NCI-H2227 (cell line): ENCODE results near the gene GRK5.

ENCODE experiments used
- DNase-seq: peaks from one replicate; lab custom pipeline; 2025; ENCODE audit not compliant: unreplicated experiment; lab: John Stamatoyannopoulos, UW

Gene GRK5

GRCh38 chr10:119197921-119198320 lies 9.4 kb upstream of the GRK5 start:
- DNase-seq, result no peak

- no peak for DNase-seq
These were observed 8.9 kb upstream of the GRK5 start for GRCh38 chr10:119198438-119198837.

GRCh38 chr10:119199231-119199992 lies 8.0 kb upstream of the GRK5 start:
- peak; percentile 63 for DNase-seq

DNA sequence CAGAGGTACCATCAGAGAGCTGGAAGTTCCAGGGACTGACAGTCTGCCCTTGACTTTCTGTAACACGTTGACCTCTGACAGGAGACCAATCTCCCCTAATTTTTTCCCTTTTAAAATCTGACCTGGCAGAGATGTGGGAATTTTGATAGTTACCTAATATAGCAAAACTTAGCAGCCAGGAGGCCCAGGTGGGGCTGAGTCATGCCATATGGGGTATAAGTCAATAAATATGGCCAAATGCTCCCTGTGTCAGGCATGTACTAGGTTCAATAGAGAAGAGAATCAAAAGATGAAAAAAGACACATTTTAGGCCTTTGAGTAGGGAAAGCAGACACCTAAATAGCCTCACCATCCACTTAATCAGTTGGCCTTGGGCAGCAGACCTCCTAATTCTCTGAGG lies 6.1 kb upstream of the GRK5 start:
- DNase-seq, result no peak

DNA sequence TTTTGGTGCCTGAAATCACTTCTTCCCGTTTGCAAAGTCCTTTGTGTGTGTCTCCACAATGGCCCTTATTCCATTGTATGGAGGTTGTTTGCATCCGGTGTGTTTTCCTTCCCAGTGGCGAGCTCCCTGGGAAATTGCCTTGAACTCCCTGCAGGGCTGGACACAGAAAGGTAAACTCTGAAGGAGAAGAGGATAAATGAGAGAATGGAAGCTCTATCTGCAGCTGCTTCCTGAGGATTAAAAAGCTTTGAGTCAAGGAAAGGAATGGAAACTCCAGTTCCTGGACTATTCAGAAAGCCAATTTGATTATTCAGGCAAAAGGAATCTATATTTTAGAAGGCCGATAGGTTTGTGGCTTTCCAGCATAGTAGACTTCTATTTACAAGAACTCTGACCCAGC lies 4.4 kb upstream of the GRK5 start:
- no peak for DNase-seq

- DNase-seq, result peak; percentile 39
These were observed 1.3 kb upstream of the GRK5 start for GRCh38 chr10:119205894-119206602.

GRCh38 chr10:119206603-119207365 lies 587 bp upstream of the GRK5 start:
- DNase-seq, result peak; percentile 82

DNA sequence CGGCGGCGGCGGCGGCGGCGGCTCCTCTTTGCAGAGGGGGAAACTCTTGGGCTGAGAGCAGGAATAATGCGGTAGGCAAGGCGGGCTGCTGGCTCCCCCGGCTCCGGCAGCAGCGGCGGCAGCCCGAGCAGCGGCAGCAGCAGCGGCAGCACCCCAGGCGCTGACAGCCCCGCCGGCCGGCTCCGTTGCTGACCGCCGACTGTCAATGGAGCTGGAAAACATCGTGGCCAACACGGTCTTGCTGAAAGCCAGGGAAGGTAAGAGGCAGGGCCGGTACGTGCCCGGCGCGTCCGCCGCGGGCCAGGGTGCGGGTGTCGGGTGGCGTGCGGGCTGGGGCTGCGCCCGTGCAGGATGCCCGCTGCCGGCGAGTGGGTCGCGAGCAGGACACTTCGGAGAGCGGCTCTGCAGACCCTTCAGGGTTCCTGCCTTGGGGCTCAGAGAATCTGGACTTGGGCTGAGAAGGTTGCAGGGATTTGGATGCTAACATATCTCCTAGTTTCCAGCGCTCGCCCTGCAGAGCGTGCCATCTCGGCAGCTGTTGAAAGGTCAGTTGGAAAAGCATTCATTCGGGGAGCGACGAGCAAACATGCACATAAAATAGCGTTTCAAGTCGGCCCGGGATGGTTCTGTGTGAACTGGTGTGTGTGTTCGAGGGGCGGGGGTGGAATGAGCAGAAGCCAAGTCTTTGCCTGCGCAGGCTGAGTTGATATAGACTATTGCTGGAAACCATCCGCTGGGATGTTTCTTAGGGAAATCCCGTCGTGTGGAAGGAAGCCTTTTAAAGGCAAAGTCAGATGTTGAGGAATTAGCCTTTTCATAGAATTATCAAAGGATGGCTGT lies 562 bp downstream of the GRK5 start:
- peak; percentile 33 for DNase-seq

DNA sequence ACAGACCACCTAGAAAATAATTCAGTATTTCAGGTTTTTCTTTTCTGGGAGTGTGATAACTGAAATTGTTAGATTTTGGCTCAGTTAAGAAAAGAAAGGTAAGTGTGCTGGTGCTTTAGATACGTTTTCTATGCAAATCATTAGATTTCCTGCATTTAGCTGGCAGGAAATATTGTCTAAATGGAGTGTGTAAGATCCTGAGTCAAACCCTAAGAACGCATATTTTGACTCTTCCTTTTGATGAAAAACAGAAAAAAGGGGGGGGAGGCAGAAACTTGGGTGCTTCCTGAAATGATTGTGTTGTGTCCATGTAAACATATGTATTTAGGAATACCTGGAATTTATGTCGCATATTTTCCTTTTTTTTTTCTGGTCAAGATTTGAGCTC lies 1.2 kb downstream of the GRK5 start:
- no peak for DNase-seq

DNA sequence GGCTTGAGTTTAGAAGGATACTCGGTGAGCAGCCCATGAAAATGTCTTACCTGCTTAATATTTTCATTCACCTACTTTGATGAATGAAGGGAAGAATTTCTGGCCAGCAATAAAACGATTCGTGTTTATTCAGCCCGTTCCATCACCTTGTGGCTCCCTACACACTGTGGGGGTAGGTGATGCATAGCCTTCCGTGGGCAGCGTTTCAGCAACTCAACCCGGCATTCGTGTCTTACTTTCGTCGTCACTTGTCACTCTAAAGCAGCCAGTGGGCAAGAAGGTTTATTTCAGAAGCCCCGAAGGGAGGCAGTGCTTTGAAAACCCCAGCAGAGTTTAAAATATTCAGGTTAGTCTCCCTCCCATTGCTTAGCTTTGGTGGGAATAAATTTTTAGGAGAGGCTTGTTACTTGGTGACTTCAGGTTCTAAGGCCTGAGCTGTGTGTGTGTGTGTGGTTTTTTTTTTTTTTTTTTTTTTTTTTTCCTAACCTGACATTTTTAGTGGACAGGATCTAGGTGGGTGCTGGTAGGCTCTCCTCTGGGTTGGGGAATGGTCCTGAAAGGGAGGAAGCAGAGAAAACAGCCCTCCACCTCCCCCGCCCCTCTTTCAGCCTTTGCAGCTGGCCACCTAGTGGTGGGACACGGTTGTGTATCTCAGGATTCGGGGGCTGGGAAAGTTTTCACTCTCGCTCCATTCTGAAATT lies 1.8 kb downstream of the GRK5 start:
- peak; percentile 47 for DNase-seq

DNA sequence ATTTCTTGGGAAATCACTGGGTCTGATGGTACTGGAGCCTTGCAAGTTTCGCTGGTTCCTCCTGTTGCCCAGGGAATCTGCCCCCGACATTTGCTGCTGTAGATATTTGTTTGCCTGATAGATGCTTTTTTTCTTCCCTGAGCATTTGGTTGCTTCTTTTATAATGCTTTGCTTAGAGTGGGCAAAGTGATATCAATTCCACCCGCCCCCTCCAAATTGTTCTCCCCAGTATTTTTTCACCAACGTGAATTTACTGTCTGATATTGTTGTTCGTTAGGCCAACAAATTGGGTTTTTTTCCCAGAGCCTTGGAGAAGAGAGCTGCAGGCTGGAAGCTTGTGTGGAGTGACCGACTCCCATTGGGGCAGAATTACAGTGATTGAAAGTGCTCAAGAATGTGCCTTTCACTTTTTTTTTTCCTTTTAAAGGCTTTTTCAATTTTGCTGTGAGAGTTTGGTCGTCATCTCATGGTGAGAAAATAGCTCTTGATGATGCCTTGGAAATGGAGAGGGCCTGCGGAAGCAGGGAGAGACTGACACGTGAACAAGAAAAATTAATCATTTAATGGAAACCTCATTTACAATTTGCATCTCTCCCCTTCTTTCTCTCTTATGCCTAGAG lies 2.5 kb downstream of the GRK5 start:
- no peak for DNase-seq

DNA sequence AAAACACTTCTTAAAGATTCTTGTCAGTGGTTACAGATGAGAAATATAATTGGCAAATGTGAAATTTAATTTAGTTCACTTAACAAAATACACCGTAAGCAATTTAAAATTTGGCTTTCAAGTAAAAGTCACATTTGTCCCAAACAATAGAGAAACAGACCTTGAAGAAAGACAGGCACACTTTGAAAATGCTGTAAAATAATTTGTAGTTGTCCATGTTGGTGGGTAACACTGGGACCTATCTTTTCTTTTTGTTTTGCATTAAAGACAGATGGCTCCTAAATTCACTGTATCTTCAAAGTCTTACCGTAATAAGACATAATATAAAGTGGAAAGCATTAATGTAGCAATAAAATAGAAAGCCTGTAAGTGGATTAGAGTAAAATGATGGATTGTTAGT lies 3.3 kb downstream of the GRK5 start:
- no peak for DNase-seq

DNA sequence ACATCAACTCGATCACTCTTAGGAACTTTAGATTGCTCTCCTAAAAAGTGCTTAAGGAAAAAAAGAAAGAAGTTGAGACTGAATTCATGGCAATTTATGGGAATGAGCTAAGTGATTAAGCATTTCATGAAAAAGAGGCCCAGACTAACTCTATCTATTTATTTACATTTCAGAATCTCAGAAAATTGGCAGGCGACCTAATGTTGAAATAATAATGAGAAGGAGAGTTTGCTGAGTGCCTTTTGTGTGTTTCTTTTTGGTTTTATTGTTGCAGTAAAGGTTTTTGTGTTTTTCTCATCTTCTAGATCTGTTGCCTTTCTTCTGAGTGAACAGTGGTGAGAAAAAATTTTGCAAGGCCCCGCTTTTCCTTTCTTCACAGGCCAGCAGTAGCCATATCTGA lies 3.8 kb downstream of the GRK5 start:
- DNase-seq, result no peak

GRCh38 chr10:119211625-119212441 lies 4.5 kb downstream of the GRK5 start:
- DNase-seq, result no peak

- DNase-seq, result no peak
These were observed 8.0 kb downstream of the GRK5 start for GRCh38 chr10:119215371-119215770.

DNA sequence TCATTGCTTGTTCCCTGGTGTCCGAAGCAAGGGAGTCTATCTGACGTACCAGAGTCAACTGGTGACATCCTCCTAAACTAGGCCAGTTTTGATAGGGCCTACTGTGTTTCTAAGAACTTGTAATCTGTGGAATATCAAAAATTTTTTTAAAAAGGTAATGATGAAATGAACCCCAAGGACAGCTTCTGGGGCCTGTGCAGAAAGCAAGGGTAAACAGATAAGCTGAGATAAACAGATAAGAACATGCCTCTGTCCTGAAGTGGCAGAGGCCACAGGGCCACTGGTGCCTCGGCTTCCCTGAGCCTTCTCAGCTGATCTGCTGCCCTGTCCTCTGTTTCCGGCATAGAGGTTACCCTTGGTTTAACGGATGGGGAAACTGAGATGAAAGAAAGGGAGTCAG lies 8.8 kb downstream of the GRK5 start:
- no peak for DNase-seq

- no peak for DNase-seq
These were observed 10.0 kb downstream of the GRK5 start for GRCh38 chr10:119217401-119217800.

DNA sequence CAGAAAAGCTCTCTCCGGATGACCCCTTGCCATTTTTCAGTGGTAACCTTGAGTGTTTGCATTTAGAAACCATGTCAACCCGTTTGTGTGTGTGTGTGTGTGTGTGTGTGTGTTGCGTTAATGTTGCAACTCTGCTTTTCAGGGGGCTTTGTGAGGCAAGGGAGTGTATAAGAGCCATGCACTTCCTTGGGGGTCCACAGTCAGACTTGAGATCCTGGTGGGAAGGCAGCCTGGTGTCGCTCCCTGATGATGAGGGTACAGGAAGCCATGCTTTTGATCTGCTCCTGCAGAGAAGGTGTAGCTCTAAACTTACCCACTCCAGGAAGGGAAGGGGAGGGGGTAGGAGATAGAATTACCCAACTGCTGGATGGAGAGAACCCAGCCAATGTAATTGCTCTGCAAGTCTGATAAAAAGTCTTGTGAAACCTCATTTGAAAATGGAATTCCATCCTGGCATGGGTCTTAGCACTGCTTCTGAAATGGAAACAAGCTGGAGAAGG lies 10.7 kb downstream of the GRK5 start:
- no peak for DNase-seq

- DNase-seq, result no peak
These were observed 12.5 kb downstream of the GRK5 start for GRCh38 chr10:119219871-119220270.
